GM06990 (cell line): ENCODE measurements around the gene DNALI1.

Experiments used
- DNase-seq: peaks from one replicate; pipeline ENCODE4 v3.0.0-alpha.2; 2011; ENCODE audit not compliant: insufficient read length; ENCODE audit errors: extremely low read depth
- H3K27me3 ChIP-seq: replicated peaks from 2 replicates; pipeline ENCODE4 v1.6.0; 2011; ENCODE audit warnings: low read length; ENCODE audit not compliant: control insufficient read depth, insufficient read depth
- H3K36me3 ChIP-seq: 2 replicates; pipeline ENCODE4 v1.5.1; 2011; ENCODE audit warnings: low read length; ENCODE audit not compliant: control insufficient read depth, insufficient read depth
- H3K4me3 ChIP-seq: replicated peaks from 2 replicates; pipeline ENCODE4 v1.5.1; 2011; ENCODE audit warnings: low read depth, mild to moderate bottlenecking, control low read depth, low read length
- CTCF ChIP-seq: IDR thresholded peaks from 2 replicates; pipeline ENCODE4 v1.5.1; 2011; ENCODE audit warnings: low read length, control low read depth, mild to moderate bottlenecking, inconsistent platforms; ENCODE audit not compliant: insufficient read depth, poor library complexity, severe bottlenecking

Gene DNALI1

GRCh38 chr1:37605061-37605650 lies 48.4 kb downstream of the DNALI1 start:
- Histone ChIP-seq H3K4me3 (no peak overlapping the region), H3K27me3 (peaks cover 3% of the 10 kb centered on the region; the same call in 1 of the 2 replicates), H3K36me3 (no peaks in the 10 kb centered on the region)
- no peak for DNase-seq
- TF ChIP-seq CTCF, result no peak

GRCh38 chr1:37605806-37606474 lies 49.2 kb downstream of the DNALI1 start:
- DNase-seq, result no peak
- no peaks in the 10 kb centered on the region for H3K36me3 ChIP-seq
- TF ChIP-seq CTCF, result no peak

GRCh38 chr1:37606481-37607263 lies 49.9 kb downstream of the DNALI1 start:
- H3K36me3 ChIP-seq, result no peaks in the 10 kb centered on the region
- no peak overlapping the region for H3K4me3 ChIP-seq
- peaks cover 3% of the 10 kb centered on the region; the same call in 1 of the 2 replicates for H3K27me3 ChIP-seq
- TF ChIP-seq CTCF, result no peak
- no peak for DNase-seq

More at GRCh38 chr1:37605806-37606474, 49.2 kb downstream of the DNALI1 start:
- peaks cover 3% of the 10 kb centered on the region; the same call in 1 of the 2 replicates for H3K27me3 ChIP-seq
- H3K4me3 ChIP-seq, result no peak overlapping the region

- no peak for TF ChIP-seq CTCF
- DNase-seq, result no peak
- Histone ChIP-seq H3K27me3 (peaks cover 4% of the 10 kb centered on the region; the same call in 1 of the 2 replicates), H3K4me3 (no peak overlapping the region), H3K36me3 (no peaks in the 10 kb centered on the region)
Observed at GRCh38 chr1:37609002-37609401, 52.3 kb downstream of the DNALI1 start.

GRCh38 chr1:37609994-37610393 lies 53.3 kb downstream of the DNALI1 start:
- Histone ChIP-seq H3K4me3 (no peak overlapping the region), H3K36me3 (no peaks in the 10 kb centered on the region), H3K27me3 (peaks cover 4% of the 10 kb centered on the region; the same call in 1 of the 2 replicates)
- no peak for DNase-seq
- TF ChIP-seq CTCF, result no peak
